HG03045 (cell line): Measurements from ENCODE around the gene USP46.

Experiments
- ATAC-seq: cut with Tn5 transposase; IDR thresholded peaks from one replicate; pipeline ENCODE4 v1.9.1; 2021; ENCODE audit warnings: mild to moderate bottlenecking, moderate library complexity; ENCODE audit not compliant: unreplicated experiment

Gene USP46

DNA sequence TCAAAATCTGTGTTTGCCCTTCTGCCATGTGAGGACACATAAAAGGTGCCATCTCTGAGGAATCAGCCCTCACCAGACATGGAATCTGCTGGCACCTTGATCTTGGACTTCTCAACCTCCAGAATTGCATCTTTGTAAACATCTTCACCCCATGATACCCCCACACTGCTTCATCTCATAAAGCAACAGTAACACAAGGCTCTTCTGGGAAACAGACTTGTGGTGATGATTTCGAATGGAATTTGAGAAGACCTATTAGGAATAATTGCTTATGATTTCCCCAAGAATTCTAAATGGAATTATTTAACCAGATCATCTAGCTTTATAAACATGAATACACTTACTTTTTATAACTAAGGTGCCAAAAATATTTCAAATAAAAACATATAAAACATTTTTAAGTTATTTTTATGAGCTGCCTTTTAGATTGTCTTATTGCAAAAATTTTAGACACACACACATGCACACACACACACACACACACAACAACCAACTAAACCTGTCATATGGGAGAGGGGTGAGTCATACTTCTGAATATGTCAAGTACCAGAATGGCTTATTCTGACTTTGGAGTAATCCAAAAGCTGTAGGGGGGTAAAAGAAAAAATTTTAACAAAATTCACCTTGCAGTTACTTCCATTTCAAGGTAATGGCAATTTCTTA lies 82.0 kb downstream of the USP46 start:
- no peak for ATAC-seq

DNA sequence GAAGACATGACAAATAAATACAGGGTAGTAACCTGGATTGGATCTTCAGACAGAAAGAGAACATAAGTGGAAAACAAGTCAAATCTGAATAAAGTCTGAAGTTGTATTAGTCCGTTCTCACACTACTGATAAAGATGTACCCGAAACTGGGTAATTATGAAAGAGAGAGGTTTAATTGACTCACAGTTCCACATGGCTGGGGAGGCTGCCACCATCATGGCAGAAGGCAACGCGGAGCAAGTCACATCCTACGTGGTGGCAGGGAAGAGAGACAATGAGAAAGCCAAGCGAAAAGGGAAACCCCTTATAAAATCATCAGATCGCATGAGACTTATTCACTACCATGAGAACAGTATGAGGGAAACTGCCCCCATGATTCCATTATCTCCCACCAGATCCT lies 82.8 kb downstream of the USP46 start:
- no peak for ATAC-seq

DNA sequence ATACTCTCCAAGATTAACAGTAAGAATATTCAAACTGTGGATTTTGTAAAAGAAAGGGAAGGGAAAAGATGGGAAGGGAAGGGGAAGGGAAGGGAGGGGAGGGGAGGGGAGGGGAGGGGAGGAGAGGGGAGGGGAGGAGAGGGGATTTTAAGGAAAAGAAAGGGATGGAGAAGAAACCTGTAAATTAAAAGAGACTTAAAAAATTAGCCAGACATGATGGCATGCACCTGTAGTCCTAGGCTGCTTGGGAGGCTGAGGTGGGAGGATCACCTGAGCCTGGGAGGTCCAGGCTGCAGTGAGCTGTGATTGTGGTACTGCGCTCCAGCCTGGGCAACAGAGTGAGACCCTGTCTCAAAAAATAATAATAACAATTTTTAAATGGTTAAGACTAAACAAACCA lies 83.7 kb downstream of the USP46 start:
- ATAC-seq, result no peak

DNA sequence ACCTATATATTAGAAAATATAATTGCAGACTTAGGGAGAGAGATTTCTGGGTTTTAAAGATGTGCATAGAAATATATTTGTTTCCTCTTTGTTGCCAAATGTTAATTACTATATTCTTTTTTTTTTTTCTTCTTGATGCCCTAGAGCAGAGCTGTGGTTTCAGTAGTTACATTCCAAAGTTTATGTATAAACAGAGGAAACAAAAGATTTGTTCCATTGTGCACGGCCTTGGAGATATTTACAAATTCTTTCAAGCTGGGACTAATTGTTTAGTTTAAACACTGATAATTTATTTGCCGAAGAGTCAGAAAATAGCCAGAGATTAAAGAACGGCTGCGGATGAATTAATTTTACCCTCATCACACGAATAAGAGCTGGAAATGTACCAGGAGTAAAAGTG lies 85.1 kb downstream of the USP46 start:
- ATAC-seq, result no peak

DNA sequence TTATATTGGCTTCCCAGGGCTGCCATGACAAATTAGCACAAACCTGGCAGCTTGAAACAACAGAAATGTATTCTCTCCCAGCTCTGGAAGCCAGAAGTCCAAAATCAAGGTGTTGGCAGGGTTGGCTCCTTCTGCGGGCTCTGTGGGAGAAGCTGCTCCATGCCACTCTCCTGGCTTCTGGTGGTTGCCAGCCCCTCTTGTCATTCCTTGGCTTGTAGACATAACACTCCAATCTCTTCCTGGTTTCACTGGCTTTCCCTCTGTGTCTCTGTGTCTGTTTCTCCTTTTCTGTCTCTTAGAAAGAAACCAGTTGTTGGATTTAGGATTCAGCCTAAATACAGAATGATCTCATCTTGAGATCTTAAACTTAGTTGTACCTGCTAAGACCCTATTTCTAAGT lies 85.5 kb downstream of the USP46 start:
- ATAC-seq, result no peak

DNA sequence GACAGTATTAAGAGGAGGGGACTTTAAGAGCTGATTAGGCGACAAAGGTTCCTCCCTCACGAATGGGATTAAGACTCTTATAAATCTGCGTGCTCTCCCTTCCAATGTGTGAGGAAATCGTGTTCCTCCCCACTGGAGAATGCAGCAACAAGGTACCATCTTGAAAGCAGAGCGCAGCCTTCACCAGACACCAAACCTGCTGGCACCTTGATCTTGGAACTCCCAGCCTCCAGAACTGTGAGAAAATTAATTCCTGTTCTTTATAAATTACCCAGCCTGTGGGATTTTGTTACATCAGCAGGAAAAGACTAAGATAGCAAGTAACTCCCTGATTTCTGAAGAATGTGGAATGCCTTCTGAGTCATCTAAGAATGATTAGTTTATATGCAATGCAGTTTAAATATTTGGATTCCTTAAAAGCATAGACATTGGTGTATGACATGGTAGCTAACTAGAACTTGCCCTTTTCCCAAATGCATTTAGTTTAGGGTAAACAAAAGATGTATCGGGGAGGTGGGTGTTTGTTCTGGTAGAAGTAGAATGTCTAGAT lies 86.1 kb downstream of the USP46 start:
- ATAC-seq, result no peak

DNA sequence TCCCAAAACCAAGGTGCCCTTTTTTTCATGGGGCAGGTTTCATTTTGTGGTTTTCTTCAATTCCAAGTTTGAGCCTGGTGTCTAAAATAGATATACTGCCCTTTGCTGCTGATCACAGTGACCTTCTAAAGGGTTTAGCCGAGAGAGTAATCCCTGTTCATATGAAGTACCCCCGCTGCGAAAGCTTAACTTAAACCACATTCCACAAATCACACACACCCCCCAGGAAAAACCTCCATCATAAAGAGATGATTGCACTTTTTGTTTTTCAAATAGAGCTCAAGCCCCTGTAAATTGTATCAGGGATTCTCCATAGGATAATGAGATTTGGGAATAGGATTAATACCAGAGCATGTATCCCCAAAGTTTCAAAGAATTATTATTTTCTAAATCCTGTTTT lies 90.8 kb downstream of the USP46 start:
- no peak for ATAC-seq

DNA sequence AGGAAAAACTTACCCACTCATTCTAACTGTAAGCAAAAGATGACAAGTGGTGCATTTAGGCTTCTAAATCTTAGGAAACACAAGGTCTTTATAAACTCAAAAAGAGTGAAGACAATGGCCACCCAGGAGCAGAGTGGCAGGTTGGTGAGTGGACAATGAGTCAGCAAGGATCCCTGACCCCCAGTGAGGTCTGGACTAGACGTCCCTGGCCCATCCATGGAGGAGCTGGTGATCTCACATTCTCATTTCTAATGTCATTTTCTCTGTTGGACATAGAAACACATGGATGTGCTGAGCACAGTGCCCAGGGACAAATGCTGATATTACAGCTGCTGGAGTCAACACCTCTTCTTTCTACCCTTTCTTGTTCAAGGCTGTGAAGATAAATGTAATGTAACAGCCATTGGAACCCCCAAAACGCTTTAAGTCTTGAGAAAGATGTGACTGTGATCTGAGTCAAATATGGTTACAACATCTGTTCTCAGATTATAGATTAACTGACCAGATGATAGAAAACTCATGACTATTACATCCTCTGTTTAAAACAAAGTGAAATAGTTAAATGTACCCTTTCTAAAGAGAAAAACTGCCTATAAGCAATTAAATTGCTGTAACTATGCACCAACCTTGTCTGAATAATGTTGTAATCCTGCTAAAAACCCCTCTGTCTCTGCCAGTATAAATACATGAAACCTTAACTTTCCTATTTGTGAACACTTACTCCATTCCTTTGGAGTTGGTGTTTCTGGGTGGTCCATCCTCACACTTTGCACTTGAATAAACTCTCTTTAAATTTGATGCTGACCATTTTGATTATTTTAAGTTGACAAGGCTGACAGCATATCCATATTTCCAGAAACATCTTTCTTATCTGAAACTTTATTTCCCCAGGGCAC lies 92.7 kb downstream of the USP46 start:
- ATAC-seq, result no peak

DNA sequence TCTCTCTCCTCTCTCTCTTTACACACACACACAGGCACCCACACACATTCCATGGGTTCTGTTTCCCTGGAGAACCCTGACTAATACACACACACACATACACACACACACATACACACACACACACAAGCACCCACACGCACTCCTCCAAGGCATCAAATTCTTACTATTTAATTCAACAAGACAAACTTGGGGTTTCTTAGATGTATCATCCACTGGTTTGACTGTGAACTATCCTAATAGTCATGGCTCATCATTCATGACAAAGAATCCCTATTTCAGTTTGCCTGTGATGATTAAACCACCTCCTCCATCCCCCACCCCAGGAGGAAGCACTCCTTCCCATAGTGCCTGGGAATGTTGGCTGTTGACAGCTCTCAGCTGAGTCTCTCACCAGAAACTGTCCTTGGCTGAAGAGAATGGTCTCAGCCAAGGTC lies 98.2 kb downstream of the USP46 start:
- ATAC-seq, result no peak

DNA sequence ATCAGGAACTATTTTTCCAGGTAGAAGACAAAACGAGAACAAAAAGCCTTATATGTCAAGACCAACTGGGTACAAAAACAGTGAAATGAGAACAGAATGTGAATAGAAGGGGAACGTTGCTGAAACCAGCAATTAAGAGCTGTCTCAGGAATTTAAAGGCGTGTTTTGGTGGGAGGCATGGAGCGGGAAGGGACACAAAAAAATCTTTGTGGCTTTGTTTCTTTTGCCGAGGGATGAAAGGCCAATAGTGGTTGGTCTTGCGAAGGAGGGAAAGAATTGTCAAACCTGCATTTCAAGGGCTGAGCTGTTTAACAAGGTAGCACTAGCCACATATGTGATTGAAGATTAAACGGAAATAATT lies 103.8 kb downstream of the USP46 start:
- no peak for ATAC-seq

DNA sequence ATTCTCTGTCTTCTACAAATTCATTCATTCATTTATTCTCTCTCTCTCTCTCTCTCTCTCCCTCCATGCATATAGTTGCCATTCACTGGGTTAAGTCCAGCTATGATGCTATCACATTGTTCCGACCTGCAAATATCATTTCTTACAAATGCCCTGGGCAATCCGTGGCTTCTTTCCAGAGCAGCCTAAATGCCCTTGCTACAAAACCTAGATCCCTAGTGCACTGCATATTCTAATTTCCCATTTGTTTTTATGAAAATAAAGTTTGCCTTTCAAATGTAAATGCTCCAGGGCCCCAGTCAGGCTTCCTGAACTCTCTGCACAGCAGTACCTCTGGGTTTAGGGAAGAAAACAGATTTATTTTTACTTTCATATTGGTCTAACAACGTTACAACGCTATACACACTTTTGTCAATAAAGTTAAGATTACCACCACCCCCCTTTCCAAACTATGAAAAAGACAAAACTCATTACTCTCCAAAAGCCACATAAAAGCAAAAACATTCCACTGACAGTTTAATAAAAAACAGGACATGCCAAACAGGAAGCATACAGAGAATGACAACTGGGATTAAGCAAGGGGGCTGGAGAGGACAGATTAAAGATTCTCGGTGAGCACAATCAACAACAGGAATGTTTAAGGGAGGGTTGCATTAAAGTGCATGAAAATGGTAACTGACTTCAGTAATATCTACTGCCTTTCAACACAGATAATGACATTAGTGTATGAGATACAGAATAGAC lies 104.3 kb downstream of the USP46 start:
- no peak for ATAC-seq

DNA sequence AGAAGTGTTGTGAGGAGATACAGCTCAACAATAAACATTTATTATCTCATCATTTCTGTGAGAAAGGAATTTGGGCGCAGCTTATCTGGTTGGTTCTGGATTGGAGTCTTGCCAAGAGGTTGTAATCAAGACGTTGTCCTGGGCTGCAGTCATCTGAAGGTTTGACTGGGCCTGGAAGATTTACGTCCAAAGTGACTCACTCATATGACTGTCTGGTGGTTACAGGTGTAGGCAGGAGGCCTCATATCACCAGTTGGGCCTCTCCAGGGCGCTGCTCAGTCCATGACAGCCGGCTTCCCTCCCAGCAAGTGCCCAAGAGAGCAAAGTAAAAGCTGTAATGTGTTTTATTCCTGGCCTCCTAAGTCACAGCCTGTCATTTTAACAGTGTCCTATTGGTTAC lies 106.3 kb downstream of the USP46 start:
- ATAC-seq, result no peak

DNA sequence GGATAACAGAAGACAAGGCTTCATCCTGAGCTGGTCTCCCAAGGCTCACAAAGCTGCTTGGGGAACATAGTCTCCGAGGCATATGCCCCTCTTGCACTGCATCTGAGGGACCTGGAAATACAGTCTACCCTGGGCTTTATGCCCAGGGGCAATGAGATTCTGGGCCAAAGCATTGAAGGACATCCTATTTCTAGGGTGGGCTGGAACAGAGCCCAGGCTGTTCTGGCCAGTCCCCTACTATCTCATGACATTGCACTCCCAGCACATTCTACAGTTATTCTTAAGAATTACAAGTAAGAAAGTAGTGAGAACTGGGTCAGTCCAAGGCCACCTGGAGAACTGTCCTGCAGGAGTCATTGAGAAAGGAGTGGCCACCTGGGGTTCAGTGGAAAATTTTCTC lies 107.6 kb downstream of the USP46 start:
- ATAC-seq, result no peak

DNA sequence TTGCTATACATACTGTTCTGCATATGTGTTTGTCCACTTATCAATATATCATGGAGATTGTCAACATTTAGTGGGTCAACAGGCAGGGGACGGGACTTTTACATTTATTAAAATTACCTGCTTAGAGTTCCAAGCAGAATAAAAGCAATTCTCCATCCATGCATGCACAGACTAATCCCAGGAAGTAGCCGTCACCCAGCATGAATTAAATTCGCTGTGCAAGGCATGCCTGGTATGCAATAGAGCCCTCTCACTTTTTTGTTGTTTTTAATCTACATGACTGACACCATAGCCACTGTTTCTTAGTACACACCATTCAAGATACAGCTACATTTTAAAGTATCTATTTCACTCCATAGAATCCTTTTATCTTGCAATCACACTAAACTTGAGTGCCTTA lies 108.9 kb downstream of the USP46 start:
- no peak for ATAC-seq

DNA sequence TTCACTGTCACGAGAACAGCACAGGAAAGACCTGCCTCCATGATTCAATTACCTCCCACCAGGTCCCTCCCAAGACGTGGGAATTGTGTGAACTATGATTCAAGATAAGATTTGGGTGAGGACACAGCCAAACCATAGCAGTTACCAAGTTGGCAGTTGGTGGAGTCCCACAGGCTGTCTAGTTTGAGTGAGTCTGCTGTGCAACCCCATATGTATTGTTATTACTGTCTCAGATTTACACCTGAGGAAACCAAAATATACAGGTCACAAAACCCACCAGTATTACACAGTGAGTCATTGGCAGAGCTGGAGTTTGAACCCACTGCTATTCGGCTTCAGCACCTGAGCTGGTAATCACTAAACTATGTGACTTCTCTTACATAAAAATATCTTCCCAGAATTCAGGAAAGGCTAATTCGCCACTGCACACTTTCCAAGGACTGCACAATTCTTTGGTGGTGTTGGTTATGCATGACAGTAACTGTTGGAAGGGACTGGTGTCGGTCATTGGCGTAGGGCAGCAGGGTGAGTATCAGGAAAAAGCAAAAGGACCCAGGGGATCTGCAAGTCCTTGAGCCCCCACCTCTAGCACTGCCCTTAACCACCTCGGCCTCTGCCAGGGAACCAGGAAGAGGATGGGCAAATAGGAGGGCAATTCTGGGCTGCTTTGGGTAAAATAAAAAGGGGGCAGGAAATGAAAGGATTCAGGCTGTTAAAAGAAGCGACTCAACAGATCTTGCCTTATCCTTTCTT lies 110.1 kb downstream of the USP46 start:
- ATAC-seq, result no peak

DNA sequence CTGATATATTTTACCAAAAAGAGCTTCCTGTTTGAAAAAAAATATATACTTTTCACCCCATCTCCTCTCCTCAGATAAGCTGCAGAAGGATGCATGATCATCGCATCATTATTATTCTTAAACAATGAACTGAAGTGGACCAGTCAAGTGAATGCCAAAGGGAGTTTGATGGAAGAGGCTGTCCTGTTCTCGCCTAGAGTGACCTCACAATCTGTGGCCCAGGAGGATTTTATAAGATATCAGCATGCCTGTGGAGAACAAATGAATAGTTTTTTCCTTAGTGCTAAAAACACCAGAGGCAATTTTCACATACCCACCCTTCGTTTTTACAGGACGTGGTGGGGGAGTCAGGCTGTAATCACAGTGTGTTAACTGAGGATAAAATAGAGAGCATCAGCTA lies 112.7 kb downstream of the USP46 start:
- ATAC-seq, result no peak

DNA sequence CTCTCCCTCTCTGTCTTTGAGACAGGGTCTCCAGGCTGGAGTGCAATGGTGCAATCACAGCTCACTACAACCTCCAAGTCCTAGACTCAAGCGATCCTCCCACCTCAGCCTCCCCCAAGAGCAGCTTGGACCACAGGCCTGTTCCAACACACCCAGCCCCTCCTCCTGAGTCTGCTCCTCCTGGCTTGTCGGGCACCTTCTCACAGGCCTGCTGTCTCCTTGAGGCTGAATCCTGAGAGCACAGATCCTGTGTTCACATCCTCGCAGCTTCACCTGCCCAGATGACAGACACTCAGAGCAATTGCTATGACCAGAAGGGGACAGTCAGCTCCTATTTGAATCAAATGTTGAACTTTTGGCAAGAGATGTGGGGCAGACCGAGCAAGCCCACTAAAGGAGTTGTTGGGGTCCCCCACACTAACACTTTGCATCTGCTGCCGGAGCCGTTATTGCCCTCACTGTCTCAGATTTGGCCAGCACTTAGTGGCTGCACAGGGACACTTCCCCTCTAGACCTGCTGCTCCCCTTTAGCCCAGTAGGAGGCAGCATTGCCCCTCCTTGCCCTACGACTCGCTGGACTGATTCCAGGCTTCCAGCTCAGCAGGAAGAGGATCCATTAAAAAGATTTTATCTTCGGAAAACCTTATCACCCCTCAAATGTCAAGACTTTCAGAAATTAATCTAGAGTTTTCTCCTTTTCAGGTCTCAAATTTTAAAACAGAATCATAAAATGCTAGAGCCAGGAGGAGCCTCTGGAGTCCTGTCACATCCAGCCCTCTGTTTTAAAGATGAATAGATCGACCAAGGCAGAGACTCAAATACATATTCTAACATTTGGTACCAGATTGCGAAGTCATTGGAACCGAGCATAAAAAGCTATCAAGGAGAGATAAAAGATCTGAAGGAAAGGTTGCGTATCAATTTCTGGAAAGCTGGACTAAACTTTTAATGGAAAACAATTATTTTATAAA lies 113.7 kb downstream of the USP46 start:
- peak; percentile 65 for ATAC-seq
